HG02852 (cell line): ENCODE data around the gene PPDPF.

ENCODE experiments used
- ATAC-seq: cut with Tn5 transposase; IDR thresholded peaks from one replicate; pipeline ENCODE4 v1.9.1; 2021; ENCODE audit warnings: mild to moderate bottlenecking, moderate library complexity; ENCODE audit not compliant: unreplicated experiment

PPDPF gene

DNA sequence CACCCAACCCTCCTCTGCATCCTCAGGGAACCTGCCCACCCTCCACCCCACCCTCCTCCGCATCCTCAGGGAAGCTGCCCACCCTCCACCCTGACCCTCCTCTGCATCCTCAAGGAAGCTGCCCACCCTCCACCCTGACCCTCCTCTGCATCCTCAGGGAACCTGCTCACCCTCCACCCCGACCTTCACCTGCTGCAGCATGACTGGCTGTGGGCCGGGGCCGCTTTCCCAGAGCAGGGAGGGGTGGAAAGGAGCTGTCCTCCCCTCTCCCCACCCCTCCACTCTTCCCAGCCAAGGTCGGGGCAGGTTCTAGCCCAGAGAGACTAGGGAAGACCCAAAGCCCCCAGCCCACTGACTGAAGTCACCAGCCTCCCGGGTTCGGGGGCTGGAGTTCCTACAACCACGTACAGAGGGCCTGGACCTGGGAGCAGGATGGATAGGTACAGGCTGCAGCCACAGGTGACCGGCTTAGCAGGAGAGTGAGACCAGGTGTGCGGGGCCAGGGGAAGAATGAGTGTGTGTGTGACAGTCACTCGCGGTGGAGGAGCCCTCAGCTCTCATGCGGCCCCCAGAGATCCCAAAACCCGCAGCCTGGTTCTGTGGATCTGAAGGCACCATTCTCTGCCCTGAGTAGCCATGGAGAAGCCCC, 33.3 kb upstream of the PPDPF start:
- ATAC-seq = no peak

GRCh38 chr20:63487781-63488241, 32.8 kb upstream of the PPDPF start:
- ATAC-seq = no peak

GRCh38 chr20:63488315-63489251, 32.0 kb upstream of the PPDPF start:
- ATAC-seq = no peak

DNA sequence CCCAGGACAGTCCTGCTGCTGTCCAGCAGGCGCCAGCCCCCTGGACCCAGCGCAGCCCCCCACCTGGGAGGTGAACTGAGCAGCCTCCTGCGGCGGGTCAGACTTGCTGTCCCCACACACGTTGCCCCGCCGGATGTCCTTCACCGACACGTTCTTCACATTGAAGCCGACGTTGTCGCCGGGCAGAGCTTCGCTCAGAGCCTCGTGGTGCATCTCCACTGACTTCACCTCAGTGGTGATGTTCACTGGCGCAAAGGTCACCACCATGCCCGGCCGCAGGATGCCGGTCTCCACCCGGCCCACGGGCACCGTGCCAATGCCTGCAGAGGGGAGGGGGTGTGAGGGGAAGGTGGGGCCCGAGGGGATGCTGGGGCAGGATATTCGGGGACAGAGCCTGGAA, 30.1 kb upstream of the PPDPF start:
- ATAC-seq = no peak

DNA sequence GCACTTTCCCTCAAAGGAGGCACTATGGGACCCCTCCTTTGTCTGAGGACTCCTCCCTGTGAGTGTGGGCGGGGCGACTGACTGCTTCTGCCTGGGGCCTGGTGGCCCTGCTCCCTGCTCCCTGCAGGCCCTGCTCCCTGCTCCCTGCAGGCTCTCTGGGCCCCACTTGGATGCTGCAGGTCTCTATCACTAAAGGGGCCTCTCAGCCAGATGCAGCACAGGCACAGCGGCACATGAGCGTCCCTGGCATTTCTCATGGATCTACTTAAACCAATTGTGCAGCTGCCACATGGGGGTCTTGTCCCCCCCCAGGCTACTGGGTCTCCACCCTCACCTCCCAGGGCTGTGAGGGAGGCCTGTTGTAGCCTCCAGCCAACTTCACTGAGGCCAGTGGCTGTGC, 29.5 kb upstream of the PPDPF start:
- ATAC-seq = no peak

DNA sequence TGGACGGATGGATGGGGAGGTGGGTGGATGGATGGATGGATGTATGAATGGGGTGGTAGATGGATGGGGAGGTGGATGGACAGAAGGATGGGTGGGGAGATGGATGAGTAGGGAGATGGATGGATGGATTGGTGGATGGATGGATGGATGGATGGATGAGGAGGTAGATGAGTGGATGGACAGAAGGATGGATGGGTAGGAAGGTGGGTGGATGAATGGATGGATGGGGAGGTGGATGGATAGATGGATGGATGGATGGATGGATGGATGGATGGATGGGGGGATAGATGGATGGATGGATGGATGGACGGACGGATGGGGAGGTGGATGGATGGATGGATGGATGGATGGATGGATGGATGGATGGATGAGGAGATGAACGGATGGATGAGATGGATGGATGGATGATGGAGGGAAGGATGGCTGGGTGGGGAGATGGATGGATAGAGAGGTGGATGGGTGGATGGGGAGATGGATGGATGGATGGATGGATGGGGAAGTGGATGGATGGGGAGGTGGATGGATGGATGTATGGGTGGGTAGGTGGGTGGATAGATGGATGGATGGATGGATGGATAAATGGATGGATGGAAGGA, 28.8 kb upstream of the PPDPF start:
- ATAC-seq = no peak

- no peak for ATAC-seq
Observed at GRCh38 chr20:63492518-63492917, 28.0 kb upstream of the PPDPF start.

- no peak for ATAC-seq
Observed at GRCh38 chr20:63492982-63493381, 27.6 kb upstream of the PPDPF start.

GRCh38 chr20:63493563-63494020, 27.0 kb upstream of the PPDPF start:
- ATAC-seq = no peak

- ATAC-seq = no peak
Observed at GRCh38 chr20:63494084-63494419, 26.5 kb upstream of the PPDPF start.

- ATAC-seq = no peak
Observed at GRCh38 chr20:63494420-63495166, 26.0 kb upstream of the PPDPF start.

- no peak for ATAC-seq
Observed at GRCh38 chr20:63495167-63495720, 25.3 kb upstream of the PPDPF start.

DNA sequence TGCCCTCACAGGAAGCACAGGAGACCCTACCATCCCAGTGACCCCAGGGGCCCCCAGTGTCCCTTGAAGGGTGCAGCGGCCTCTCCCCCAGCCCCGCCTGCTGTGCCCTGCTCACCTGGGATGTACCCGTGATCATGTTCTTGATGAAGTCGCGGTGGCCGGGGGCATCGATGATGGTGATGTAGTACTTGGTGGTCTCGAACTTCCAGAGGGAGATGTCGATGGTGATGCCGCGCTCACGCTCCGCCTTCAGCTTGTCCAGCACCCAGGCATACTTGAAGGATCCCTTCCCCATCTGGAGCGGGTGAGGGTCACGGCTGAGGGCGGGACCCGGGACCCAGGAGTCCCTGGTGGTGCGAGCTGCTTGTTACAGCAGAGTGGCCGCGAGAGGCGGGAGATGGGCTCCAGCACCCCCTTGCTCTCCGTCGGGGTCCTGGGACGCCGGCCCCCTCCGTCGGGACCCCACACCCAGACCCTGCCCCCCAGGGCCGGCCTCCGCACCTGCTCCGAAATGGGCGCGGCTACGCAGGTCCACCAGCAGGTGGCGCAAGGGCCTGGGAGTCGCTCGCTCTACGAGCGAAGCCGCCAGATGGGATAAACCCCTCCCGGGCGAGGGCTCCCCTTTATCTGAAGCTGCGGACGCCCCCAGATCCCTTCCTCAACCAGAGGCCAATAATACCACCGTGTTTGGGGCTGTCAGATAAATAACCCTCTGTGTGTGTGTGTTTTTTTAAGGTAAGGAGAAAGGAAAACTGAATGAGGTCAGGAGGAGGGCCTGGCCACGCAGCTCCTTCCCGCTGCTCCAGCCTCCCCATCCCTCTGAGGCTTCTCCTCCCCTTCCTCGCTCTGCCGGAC, 24.6 kb upstream of the PPDPF start:
- ATAC-seq = no peak

GRCh38 chr20:63496596-63497120, 23.9 kb upstream of the PPDPF start:
- no peak for ATAC-seq

- ATAC-seq = no peak
Observed at GRCh38 chr20:63497138-63497945, 23.2 kb upstream of the PPDPF start.

DNA sequence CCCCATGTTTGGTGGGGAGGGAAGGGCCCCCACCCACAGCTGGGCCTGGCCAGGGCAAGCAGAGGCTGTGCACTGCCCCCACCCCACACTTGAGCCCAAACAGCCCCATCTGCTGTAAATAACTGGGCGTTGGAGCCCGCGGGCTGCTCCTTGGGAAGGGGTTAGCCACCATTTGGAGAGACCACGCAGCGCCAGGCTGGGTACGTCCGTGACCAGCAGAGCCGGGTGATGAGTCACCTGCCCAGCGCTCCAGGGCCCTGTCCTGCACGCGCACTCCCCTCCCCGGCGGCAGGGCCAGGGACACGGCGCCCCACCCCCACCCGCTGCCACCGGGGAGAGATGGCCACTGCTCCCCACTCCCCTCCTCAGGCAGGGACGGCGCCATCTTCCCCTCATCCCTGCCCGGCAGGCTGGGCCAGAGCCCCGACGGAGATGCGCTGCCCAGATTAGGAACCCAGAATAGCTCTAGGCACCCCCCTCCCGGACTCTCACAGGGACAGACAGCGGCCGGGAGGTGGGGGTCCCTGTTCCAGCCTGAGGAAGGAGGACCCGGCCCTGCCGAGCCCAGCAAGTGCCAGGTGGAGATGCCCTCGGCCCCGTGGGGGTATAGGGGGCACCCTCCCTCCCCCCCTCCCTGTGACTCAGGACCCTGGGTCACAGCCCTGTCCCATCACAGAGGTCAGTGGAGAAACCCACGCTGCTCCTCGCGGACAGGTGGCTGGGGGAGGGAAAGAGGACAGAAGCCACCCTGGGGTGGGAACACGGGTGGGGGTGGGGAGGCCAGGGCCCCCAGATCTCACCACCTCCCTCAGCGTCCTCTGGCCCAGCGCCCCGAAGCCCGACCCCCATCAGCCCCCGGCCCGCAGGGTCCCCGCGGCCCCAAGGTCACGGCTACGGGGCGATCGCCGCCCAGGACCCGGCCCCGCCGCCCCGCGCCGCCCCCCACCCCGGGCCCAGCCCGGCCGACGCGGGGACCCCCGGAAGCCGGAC, 22.3 kb upstream of the PPDPF start:
- no peak for ATAC-seq

DNA sequence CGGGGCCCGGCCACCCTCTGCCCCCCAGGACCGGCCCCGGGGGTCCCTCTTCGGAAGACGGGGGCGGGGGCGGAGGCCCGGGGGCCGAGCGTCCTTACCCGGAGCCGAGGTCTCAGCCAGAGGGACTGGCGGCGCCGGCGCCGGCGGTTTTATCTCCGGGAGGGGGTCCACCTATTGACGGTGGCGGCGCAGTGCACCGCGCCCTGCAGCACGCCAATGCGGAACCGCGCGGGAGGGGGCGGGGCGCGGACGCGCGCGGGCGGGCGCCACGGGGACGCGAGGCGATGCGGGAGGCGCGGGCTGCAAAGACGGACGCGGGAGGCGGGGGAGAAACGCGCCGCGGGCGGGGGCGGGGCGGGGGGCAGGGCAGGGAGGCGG, 21.6 kb upstream of the PPDPF start, which contains the start of gene EEF1A2:
Gene EEF1A2, minus strand, starts transcription at position 124 of the 378 bp plus-strand sequence. CDS start 1,320 bp downstream, outside the sequence.
- ATAC-seq = no peak
